Esophagus muscularis mucosa (tissue), 4 donors: ENCODE data around the gene KCNJ18.
"Not testable (repeated sequence)": the region's sequence is repeated elsewhere in the genome, so short reads cannot be mapped to it uniquely, and the experiment has no call there.

Experiments
- EP300 ChIP-seq: sonication (generic); formaldehyde crosslinking; IDR thresholded peaks from one replicate; pipeline ENCODE4 v1.6.1; 2017; ENCODE audit warnings: antibody characterized with exemption
- POLR2A ChIP-seq: fragments of 450-650 bp; IDR thresholded peaks from one replicate; pipeline ENCODE4 v1.6.1; 2017; ENCODE audit warnings: antibody characterized with exemption, moderate library complexity, mild to moderate bottlenecking, low read depth
- TF ChIP-seq, protein P1 (sequence below), 3 experiments: fragments of 200-600 bp in 2 of 3; fragments of 450-650 bp in 1 of 3; sonication (generic) in 2 of 3; IDR thresholded peaks; one replicate each; pipeline ENCODE4 v1.5.1; 2017 to 2019; ENCODE audit warnings: antibody characterized with exemption in 3 of 3, mild to moderate bottlenecking in 2 of 3, moderate library complexity in 1 of 3

DNA sequence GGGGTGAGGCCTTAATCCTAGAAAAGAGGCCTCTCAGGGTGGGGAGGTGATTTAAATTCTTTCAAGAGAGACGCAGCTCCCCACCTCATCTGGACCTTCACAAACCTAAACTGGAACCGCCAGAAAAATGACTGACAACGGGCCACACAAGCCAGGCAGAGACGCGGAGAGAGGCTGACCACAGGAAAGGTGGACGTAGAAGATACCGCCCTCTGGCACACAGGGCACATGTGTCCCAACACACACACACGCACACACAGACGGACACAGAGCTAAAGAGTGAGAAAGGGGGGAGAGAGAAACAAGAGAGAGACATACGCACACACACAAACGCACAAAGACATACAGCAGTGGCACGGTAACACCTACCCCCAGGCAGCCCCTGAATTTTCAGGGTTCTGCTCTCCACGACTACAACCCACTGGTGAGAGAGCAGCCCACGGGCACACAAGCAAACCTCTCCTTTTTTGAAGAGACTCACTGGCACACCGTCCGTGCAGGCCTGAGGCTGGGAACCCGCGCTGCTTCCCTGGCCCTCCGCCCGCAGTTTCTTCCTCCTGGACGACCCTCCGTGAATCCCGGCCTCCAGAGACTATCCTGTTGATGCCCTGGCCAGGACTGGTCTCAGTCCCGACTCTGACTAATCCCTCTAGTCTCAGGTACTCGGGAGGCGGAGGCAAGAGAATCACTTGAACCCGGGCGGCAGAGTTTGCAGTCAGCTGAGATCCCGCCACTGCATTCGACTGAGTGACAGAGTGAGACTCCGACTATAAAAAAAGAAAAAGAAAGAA, 18.7 kb upstream of the KCNJ18 start:
- TF ChIP-seq, protein P1, sequence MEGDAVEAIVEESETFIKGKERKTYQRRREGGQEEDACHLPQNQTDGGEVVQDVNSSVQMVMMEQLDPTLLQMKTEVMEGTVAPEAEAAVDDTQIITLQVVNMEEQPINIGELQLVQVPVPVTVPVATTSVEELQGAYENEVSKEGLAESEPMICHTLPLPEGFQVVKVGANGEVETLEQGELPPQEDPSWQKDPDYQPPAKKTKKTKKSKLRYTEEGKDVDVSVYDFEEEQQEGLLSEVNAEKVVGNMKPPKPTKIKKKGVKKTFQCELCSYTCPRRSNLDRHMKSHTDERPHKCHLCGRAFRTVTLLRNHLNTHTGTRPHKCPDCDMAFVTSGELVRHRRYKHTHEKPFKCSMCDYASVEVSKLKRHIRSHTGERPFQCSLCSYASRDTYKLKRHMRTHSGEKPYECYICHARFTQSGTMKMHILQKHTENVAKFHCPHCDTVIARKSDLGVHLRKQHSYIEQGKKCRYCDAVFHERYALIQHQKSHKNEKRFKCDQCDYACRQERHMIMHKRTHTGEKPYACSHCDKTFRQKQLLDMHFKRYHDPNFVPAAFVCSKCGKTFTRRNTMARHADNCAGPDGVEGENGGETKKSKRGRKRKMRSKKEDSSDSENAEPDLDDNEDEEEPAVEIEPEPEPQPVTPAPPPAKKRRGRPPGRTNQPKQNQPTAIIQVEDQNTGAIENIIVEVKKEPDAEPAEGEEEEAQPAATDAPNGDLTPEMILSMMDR (IDR thresholded peaks at IDR 0.05), result not testable (repeated sequence)
- not testable (repeated sequence) for TF ChIP-seq POLR2A, EP300
